Stimulated activated CD8-positive, alpha-beta memory T cell treated with anti-CD3 and anti-CD28 coated beads, Interleukin-12 subunit alpha, Interleukin-12 subunit beta, amount 100 ng/mL, for 24 hours (primary cell): Measurements from ENCODE around the gene CTNNBL1.
"Not testable (repeated sequence)": the region's sequence is repeated elsewhere in the genome, so short reads cannot be mapped to it uniquely, and the experiment has no call there.

Experiments used
- DNase-seq: peaks from one replicate; pipeline ENCODE4 v3.0.0-alpha.2; 2020; ENCODE audit errors: extremely low read depth

CTNNBL1 gene

GRCh38 chr20:37706298-37706697 lies 12.5 kb downstream of the CTNNBL1 start:
- no peak for DNase-seq

GRCh38 chr20:37711001-37711400 lies 17.2 kb downstream of the CTNNBL1 start:
- no peak for DNase-seq

- DNase-seq = no peak
Observed at GRCh38 chr20:37711994-37712964, 18.4 kb downstream of the CTNNBL1 start.

DNA sequence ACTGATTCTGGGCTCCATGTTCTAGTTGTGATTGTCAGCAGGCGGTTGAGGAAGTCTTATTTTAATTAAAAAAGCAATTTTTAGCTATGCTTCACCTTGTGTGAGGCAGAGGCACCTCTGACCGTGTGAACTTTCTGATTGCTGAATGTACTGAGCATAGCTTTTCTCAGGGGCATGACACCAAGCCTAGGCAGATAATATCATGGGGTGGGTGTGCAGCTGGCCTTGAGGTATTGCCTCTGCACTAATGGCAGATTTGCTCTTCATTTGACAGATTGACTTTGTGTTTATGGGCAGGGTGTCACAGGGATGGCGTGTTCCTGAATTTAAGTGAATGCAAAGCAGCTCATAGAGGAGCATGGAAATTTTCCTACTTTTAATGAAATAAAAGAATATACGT lies 19.6 kb downstream of the CTNNBL1 start:
- DNase-seq = no peak

- DNase-seq = no peak
Observed at GRCh38 chr20:37714978-37715672, 21.3 kb downstream of the CTNNBL1 start.

DNA sequence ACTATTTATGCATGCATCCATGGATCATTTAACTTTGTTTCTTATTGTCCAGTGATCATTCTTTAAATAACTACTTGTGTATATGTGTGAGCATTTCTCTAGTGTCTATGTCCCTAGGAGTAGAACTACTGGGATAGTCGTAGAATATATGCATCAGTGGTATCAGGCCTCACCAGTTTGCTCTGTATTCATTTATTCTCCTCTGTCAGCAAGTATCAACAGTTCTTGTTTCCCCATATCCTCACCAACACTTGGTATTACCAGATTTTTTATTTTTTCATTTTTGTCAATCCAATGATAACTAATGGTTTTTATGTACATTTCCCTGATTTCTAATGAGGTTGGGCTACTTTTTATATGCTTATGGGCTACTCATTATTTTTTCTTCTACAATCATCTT lies 27.9 kb downstream of the CTNNBL1 start:
- no peak for DNase-seq

DNA sequence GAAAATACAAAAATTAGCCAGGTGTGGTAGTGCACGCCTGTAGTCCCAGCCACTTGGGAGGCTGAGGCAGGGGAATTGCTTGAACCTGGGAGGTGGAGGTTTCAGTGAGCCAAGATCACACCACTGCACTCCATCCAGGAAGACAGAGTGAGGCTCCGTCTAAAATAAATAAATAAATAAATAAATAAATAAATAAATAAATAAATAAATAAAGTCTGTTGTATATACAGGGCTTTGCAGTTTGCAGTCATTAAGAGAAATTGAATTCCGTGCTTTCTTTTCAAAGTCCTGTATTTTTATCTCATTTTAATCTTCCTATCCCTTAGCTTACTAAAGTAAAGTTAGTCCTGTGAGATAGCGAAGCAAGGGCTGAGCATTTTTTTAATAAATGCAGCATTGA lies 28.5 kb downstream of the CTNNBL1 start:
- DNase-seq = not testable (repeated sequence)

GRCh38 chr20:37723668-37724067 lies 29.8 kb downstream of the CTNNBL1 start:
- DNase-seq = no peak

GRCh38 chr20:37725165-37725564 lies 31.3 kb downstream of the CTNNBL1 start:
- no peak for DNase-seq

GRCh38 chr20:37725855-37726254 lies 32.0 kb downstream of the CTNNBL1 start:
- no peak for DNase-seq

GRCh38 chr20:37726321-37726720 lies 32.5 kb downstream of the CTNNBL1 start:
- DNase-seq = no peak

GRCh38 chr20:37726971-37727956 lies 33.4 kb downstream of the CTNNBL1 start:
- DNase-seq = no peak

- no peak for DNase-seq
Observed at GRCh38 chr20:37727957-37728634, 34.3 kb downstream of the CTNNBL1 start.

GRCh38 chr20:37728635-37728983 lies 34.8 kb downstream of the CTNNBL1 start:
- DNase-seq = no peak

- DNase-seq = no peak
Observed at GRCh38 chr20:37729452-37729851, 35.6 kb downstream of the CTNNBL1 start.

- no peak for DNase-seq
Observed at GRCh38 chr20:37729909-37730308, 36.1 kb downstream of the CTNNBL1 start.

- no peak for DNase-seq
Observed at GRCh38 chr20:37733416-37733815, 39.6 kb downstream of the CTNNBL1 start.

DNA sequence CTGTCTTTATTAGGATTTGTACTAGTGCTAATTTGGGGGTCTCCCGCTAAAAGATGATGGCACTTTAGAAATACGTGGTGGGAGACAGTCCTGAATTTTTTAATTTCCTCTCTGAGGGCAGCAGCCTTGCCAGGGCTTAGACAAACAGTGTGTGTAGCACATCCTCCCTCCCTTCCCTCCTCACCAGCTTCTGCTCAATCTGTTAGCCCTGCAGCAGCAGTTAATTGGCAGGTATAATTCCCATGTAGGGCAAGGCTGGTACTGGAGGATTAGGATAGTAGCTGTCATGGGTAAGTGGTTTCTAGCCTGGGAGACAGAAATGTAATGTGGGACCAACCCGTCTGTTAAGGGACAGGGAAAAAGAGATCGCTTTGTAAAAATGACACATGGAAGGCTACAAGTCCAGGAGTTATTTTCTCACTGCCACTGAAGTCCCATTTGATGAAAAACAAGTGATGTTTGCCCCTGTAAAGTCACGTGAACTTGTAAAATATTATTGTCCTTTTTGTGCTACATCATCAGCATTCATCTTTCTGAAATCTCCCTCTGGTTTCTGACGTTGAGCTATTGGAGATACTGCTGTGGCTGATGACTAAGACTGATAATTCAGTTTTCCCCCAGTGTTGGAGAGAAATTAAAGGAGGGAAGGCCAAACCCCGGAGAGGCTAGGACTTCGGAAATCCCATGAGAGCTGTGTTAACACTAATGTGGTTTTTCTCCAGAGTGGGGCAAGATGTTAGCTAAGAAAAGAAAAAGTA lies 40.6 kb downstream of the CTNNBL1 start:
- no peak for DNase-seq

GRCh38 chr20:37735541-37735940 lies 41.7 kb downstream of the CTNNBL1 start:
- DNase-seq = no peak

DNA sequence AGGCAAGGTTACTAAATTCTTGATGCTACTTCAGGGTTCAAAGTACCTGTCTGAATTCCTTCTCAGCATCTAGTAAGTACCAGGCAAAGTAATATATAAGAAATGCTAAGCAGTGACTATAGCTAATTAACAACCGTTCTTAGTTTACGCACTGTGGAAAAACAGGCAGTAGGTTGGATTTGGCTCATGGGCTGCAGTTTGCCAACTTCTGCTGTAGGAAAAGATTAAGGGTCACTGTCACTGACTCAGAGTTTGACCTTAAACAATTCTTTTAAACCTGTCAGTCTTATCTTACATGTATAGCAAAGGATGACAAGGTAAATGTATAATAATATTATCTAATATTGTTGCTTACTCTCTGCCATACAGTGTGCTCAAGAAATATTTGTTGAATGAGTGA lies 42.3 kb downstream of the CTNNBL1 start:
- no peak for DNase-seq
